ENCODE measurements around the gene CPSF4. TPM values are rescaled to one million over a fixed set of nuclear protein-coding genes. Genes with fewer than 3 reads are reported as not detected.
A peak's percentile ranks its signal among the peaks of the same experiment; 100 is the strongest.

The CPSF4 gene
- total RNA-seq, 1 experiment from 2014 or later, result 98.2 TPM

GRCh38 chr7:99407872-99408378 lies 30.8 kb upstream of the CPSF4 start:
- H3K4me1 ChIP-seq (ENCODE audit: insufficient read depth, low read length), result no peaks in the 10 kb centered on the region
- no peaks in the 10 kb centered on the region for H4K20me1 ChIP-seq (ENCODE audit: control insufficient read depth, insufficient read depth, insufficient read length)
- H2BK15ac ChIP-seq (ENCODE audit: low read depth, low read length), result no peak overlapping the region
- peak overlapping the region; percentile 23 for H4K5ac ChIP-seq (ENCODE audit: insufficient read length, low read depth, low read length)
- no peak overlapping the region for H2BK12ac ChIP-seq (ENCODE audit: insufficient read length, low read depth, low read length)
- Mint-ChIP-seq H3K27ac (peak overlapping the region; percentile 84 to 99 (median 98)), H3K4me3 (peak overlapping the region; percentile 95 to 96), H3K4me1 (peaks cover 19 to 23% of the 10 kb centered on the region in 2 experiments), H3K27me3 (ENCODE audit: low read depth) (no peaks in the 10 kb centered on the region), H3K36me3 (ENCODE audit: insufficient read depth in 1 of 3, low read depth in 3 of 3) (peaks cover 33 to 60% (median 52%) of the 10 kb centered on the region in 3 experiments), H3K9me3 (no peaks in the 10 kb centered on the region)
- H2BK20ac ChIP-seq (ENCODE audit: low read depth, low read length, poor library complexity, severe bottlenecking), result no peak overlapping the region
- H3K9ac ChIP-seq (ENCODE audit: extremely low read depth, insufficient read length, low read length), result peak overlapping the region; percentile 94
- H4K91ac ChIP-seq (ENCODE audit: insufficient read length, low read depth, low read length), result no peak overlapping the region
- peak overlapping the region; percentile 91 for H3K4me2 ChIP-seq (ENCODE audit: insufficient read depth, insufficient read length, low read length)
- H3K23ac ChIP-seq (ENCODE audit: insufficient read length, low read depth, low read length), result no peak overlapping the region
- no CpG with 5 or more reads among the region's 28 CpGs for WGBS (ENCODE audit: extremely low coverage, insufficient read length, low lambda C conversion rate)
- no peak overlapping the region for H3T11ph ChIP-seq (ENCODE audit: low read length)
- peaks cover 16% of the 10 kb centered on the region for H3K23me2 ChIP-seq (ENCODE audit: insufficient read length, low read depth, low read length, poor library complexity, severe bottlenecking)
- H2AK5ac ChIP-seq (ENCODE audit: insufficient read length, low read length), result no peak overlapping the region
- peaks cover 36% of the 10 kb centered on the region for H3K79me2 ChIP-seq (ENCODE audit: insufficient read depth, low read length)
- H3K27ac ChIP-seq (ENCODE audit: insufficient read length, low read depth, low read length), result no peak overlapping the region
- H2AFZ ChIP-seq (ENCODE audit: low read length), result no peak overlapping the region
- peak overlapping the region; percentile 54 for H3K18ac ChIP-seq (ENCODE audit: insufficient read length, low read depth, low read length)
- no peak overlapping the region; the same call in 1 of the 2 replicates for H3K4ac ChIP-seq (ENCODE audit: low read depth, low read length)
- no peak for TF ChIP-seq CTCF (conservative IDR thresholded peaks at IDR 0.05)
- peak overlapping the region; percentile 82 for H3K14ac ChIP-seq (ENCODE audit: insufficient read depth, low read length)
- H3K56ac ChIP-seq (ENCODE audit: insufficient read length, low read depth, low read length), result no peak overlapping the region
- H4K8ac ChIP-seq (replicated peaks; ENCODE audit: insufficient read length, low read depth, low read length), result no peak overlapping the region
- H3K9me3 ChIP-seq (ENCODE audit: control insufficient read depth, low read depth, low read length), result no peaks in the 10 kb centered on the region
- H3K27me3 ChIP-seq (ENCODE audit: insufficient read depth, low read length), result no peaks in the 10 kb centered on the region
- H2BK5ac ChIP-seq (ENCODE audit: insufficient read length, low read length), result no peak overlapping the region
- peaks cover 12% of the 10 kb centered on the region for H3K79me1 ChIP-seq (ENCODE audit: insufficient read depth, low read depth, low read length, poor library complexity, severe bottlenecking)
- H2BK120ac ChIP-seq (ENCODE audit: low read depth, low read length, poor library complexity, severe bottlenecking), result no peak overlapping the region
- no peak for DNase-seq

Data from H9 (cell line).